GM21360 (cell line): ENCODE measurements around the gene RIMKLB.
"Not testable (repeated sequence)": the region's sequence is repeated elsewhere in the genome, so short reads cannot be mapped to it uniquely, and the experiment has no call there.

Experiments used
- ATAC-seq: cut with Tn5 transposase; IDR thresholded peaks from one replicate; pipeline ENCODE4 v1.9.1; 2021; ENCODE audit warnings: mild to moderate bottlenecking, moderate library complexity; ENCODE audit not compliant: unreplicated experiment

RIMKLB gene

GRCh38 chr12:8816448-8817050, 118.8 kb downstream of the RIMKLB start:
- no peak for ATAC-seq

GRCh38 chr12:8817856-8818255, 120.1 kb downstream of the RIMKLB start:
- no peak for ATAC-seq

- ATAC-seq = no peak
Measured at GRCh38 chr12:8818526-8818925, 120.7 kb downstream of the RIMKLB start.

- ATAC-seq = no peak
Measured at GRCh38 chr12:8819666-8819980, 121.8 kb downstream of the RIMKLB start.

- ATAC-seq = not testable (repeated sequence)
Measured at GRCh38 chr12:8820676-8821407, 123.1 kb downstream of the RIMKLB start.

GRCh38 chr12:8821591-8821990, 123.8 kb downstream of the RIMKLB start:
- ATAC-seq = no peak

GRCh38 chr12:8822298-8822697, 124.5 kb downstream of the RIMKLB start, which contains the start of gene A2ML1:
A2ML1 (plus strand) TSS chr12:8822621; CDS start chr12:8822652, 31 bp downstream.
- no peak for ATAC-seq

- no peak for ATAC-seq
Measured at GRCh38 chr12:8823565-8824300, 125.9 kb downstream of the RIMKLB start.

- ATAC-seq = no peak
Measured at GRCh38 chr12:8827551-8828256, 129.9 kb downstream of the RIMKLB start.

GRCh38 chr12:8828257-8829124, 130.7 kb downstream of the RIMKLB start:
- no peak for ATAC-seq

GRCh38 chr12:8829125-8829518, 131.3 kb downstream of the RIMKLB start:
- no peak for ATAC-seq

GRCh38 chr12:8829621-8830020, 131.8 kb downstream of the RIMKLB start:
- no peak for ATAC-seq

GRCh38 chr12:8831116-8831515, 133.3 kb downstream of the RIMKLB start:
- ATAC-seq = no peak

GRCh38 chr12:8832500-8832899, 134.7 kb downstream of the RIMKLB start:
- ATAC-seq = no peak
